DMS 273 (cell line): ENCODE measurements around the gene NRDC.

Experiments used
- DNase-seq: peaks from one replicate; lab custom pipeline; 2025; ENCODE audit not compliant: unreplicated experiment; lab: John Stamatoyannopoulos, UW

The NRDC gene, protein sequence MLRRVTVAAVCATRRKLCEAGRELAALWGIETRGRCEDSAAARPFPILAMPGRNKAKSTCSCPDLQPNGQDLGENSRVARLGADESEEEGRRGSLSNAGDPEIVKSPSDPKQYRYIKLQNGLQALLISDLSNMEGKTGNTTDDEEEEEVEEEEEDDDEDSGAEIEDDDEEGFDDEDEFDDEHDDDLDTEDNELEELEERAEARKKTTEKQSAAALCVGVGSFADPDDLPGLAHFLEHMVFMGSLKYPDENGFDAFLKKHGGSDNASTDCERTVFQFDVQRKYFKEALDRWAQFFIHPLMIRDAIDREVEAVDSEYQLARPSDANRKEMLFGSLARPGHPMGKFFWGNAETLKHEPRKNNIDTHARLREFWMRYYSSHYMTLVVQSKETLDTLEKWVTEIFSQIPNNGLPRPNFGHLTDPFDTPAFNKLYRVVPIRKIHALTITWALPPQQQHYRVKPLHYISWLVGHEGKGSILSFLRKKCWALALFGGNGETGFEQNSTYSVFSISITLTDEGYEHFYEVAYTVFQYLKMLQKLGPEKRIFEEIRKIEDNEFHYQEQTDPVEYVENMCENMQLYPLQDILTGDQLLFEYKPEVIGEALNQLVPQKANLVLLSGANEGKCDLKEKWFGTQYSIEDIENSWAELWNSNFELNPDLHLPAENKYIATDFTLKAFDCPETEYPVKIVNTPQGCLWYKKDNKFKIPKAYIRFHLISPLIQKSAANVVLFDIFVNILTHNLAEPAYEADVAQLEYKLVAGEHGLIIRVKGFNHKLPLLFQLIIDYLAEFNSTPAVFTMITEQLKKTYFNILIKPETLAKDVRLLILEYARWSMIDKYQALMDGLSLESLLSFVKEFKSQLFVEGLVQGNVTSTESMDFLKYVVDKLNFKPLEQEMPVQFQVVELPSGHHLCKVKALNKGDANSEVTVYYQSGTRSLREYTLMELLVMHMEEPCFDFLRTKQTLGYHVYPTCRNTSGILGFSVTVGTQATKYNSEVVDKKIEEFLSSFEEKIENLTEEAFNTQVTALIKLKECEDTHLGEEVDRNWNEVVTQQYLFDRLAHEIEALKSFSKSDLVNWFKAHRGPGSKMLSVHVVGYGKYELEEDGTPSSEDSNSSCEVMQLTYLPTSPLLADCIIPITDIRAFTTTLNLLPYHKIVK

DNA sequence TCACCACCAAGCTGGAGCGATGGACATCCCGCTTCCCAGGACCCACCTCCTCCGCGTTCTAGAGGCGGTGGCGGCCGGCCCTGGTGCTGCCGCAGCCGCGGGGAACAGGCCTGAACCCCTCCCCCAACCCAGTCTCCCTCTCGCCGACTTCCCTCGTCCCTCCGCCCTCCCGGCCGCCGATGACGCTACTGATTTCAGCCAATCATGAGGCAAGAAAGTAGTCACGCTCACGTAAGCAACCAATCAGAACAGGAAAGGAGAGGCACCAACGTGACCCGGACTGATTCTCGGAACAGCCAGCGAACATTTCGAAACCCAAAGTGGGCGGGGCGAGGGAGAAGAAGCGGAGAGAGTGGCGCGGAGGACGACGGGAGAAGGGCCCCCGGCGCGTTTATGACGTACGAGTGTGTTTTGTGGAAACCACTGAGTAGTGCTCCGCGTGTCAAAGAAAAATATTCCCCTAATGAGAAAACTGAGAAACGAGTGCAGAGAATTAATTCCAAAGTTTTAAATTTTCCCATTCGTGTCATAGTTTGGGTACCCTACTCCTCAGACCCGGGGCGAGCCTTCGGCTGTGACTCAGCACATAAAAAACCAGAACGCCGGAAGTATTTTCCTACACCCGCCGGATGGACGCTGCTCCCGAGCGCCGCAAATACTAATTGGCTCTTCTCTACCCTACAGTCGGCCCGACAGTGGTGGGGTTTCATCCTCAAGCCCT lies at the start of gene NRDC:
NRDC (minus strand) TSS at position 112 of the 721 bp plus-strand sequence. CDS start 112 bp downstream, outside the sequence.
- peak; percentile 100 for DNase-seq

DNA sequence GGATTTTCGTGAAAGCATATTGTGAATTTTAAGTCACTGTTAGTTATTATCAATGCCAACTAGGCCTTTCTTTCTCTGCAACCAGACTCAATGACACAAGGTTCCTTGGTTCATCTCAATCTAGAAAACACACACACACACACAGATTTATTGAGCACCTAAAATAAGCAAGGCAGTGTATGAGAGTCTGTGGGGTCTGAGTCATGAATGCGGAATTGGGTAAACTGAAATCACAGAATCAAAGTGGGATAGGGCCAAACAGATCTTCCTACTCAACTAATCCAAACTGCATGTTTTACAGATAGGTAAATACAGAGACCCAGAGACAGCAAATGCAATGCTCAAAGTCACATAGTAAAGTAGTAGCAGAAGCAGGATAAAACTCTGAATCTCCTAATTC lies 48.5 kb upstream of the NRDC start:
- DNase-seq: no peak

DNA sequence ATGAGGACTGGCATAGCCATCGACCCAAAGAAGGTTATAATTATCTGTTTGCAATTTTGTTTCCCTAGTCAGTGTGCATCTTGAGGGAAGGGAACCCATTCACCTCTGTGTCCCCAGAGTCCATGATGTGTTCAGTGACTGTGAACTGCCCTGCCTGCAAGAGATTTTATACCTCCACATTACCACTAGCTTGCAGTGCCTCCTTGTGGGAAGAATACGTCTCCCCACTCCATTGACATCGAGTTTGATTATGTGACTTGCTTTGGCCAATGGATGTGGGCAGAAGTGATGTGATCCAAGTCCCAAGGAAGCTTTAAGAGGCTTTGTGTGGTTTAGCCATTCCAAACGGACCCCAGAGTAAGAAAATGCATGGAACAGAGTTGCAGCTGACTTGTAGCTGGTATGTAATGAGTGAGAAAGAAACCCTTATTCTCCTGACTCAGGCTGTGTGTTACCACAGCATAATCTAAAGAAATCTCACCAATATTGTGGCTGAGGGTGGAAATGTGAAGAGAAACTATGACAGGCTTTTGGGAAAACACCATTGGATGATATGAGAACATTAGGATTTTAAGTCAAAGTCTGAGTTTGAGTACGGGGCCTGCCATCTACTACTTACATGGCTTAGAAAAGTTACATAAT lies 47.8 kb upstream of the NRDC start:
- peak; percentile 64 for DNase-seq

DNA sequence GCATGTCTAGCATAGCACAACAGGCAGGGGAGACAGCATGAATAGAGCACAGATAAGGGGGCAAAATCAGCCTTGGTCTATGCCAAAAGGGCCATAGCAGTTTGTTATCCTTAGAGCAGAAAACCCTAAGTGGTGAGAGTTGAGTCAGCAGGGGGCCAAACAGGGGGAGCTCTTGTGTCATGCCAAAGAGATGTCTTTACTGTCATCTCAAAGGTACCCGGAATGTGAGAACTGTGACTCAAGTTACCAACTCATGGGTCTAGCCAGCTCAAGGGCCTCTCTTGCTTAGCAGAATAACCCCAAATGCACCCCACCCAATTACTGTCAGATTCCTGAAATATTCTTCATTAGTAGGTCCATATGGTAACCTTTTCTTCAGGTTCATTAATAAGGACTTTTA lies 45.9 kb upstream of the NRDC start:
- DNase-seq: no peak

DNA sequence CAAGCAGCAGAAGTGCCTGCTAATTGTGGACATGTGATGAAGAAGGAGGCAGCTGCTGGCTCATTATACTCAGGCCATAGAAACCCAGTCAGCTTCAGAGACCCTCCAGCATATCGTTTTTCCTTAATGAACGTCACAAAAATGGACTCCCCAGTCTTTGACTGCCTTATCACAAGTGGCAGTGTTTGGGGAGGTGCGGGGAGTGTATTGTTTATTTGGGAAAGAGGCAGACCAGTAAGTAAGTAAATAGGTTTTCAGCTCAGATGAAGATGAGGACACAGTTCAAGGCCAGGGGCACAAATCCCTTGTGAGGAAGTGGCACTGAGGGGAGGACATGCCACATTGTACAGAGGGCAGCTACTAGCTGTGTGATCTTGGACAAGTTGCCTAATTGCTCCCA lies 43.5 kb upstream of the NRDC start:
- no peak for DNase-seq

DNA sequence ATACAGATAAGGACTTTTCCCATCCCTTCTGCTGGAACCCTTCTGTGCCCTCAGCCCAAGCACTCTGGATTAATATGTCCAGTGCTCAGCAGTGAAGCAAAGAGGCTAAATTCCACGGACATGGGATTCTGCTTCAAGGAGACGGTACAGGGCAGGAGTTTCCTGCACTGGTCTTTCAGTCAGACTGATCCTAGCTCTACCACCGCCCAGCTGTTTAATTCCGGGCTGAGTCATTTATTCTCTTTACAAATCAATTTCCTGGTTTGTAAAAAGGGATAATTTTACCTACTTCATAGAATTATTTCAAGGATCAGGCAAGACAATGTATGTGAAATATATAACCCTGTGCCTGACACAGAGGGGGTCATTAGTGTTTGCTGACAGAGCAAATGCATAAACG lies 41.6 kb upstream of the NRDC start:
- DNase-seq: no peak

DNA sequence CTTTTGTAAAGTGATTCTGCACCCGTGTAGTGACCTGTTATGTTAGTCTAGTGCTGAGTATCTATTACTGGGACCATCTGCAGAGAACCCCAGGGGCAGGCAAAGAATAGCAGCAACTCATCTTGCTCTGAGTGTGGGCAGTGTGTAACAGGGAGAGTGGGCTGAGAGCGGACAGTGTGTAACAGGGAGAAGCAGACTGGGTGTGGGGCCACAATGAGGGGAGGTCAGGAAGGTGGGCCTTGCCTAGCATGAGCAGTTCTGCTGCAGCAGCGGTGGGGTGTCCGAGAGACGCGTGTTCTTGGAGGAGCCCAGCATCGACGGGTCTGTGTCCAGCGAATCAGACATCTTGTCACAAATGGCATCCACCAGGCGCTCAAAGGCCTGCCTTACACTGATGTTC lies 41.2 kb upstream of the NRDC start:
- no peak for DNase-seq

DNA sequence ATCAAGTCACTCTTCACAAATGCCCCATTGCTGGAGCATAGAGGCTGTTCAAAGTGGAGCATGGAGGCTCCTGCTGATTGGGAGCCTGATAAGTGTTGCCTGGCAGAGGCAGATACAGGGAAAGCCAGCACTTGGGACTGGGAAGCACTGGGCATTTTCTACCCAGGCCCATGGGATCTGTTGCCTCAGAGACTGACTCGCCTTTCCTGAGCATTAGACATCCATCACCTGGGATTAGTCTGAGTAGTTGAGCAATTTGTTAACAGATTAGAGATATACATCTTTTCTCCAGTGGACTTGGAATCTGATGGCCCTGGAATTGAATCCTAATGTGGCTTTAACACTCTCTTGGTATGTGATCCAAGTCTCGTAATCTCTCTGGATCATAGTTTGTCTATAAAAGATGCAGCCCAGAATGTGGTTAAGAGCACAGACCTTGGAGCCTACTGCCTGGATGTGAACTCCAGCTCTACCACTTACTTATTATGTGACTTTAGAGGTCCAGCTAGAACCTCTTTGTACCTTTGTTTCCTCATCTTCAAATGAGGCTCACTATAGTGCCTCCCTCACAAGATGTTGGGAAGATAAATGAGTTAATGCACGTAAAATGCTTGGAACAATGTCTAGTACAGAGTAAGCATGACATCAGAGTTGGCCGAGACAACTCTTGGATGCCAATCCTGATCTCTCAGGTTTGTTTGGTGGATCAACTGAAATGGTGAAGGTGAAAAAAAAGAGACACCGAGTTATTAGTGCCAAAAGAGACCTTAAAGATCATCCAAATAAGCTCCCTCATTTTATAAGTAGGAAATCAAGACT lies 38.3 kb upstream of the NRDC start:
- no peak for DNase-seq

DNA sequence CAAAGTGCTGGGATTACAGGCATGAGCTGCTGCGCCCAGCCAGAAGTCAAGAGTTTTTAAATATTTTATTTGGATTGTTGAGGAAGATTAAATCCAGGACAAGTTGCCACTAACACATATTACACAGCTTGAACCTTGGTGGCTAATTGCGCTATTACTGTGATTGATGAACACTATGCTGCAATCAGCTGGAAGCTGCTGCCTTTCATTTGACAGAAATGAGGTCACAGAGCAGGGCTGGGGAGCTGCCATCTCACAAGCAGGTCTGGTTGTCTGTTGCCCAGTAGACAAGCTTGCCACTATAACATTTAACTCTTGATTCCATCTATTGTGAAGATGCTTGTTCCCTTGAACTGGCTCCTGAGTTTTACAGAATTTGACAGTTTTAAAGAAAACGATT lies 37.4 kb upstream of the NRDC start:
- no peak for DNase-seq

DNA sequence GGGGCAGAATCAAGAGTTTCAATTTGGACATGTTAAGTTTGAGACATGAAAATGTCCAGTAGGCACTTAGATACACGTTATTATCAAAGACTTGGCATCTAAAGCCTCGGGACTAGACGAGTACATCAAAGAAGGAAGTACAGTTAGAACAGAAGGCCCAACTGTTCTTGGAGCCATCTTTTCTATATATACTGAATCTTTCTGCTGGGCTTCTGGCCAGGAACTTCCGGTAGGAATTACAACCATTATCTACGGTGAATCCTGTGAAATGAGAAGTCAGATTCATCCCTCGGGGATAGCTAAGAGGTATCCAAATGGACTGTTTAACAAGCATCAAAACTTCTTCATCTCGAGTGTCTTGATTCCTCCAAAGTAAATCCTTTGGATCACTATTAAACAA lies 34.4 kb upstream of the NRDC start:
- DNase-seq: no peak

DNA sequence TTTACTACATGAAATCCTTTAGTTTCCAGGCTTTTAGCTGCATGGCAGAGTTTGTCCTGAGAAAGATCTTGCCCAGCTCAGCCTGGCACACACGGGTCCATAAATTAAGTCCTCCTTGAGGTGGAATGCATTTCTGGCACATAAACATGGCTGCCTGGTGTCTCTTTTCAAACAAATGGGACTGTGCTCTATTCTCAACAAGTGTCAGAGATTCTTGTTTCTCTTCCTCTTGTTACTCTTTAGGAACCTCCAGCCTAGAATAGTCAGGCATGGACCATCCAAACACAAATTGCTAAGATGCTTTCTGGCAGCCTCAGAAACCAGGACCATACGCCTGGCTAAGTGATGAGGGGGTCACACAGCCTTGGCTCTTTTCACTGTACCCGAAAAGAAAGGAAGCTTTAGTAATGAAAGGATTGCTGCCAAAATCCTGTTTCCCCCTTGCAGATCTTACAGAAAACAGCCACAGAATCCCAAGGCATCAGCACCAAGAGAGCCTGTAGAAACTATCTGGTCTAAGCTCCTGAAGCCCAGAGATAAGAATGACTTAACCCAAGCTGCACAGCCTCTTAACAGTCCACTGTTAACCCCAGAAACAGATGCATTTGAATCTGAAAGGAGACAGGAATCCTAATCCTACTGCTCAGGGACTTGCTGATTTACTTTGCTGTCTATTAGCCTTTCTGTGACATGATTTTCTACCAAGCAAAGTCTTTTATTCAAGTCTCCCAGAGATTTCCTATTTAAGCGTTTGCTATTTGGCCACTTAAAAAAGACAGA lies 31.9 kb upstream of the NRDC start:
- DNase-seq: no peak

DNA sequence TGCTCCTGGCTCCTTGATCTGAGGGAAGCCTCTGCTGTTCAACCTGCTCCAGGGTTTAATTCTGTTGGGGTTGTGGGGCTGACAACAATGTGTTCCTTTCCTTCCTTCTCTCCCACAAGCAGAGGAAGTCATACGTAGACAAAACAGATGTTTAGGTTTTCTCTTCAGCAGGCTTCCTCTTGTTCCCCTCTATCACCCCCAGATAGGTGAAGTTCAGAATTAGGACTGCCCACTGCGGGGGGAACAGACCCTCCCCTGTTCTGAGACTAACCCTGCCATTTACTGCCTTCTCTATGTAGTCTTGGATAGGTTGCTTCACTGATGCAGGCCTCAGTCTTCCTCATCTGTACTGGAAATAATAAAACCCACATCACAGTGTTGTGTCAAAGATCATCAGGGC lies 30.0 kb upstream of the NRDC start:
- DNase-seq: no peak

DNA sequence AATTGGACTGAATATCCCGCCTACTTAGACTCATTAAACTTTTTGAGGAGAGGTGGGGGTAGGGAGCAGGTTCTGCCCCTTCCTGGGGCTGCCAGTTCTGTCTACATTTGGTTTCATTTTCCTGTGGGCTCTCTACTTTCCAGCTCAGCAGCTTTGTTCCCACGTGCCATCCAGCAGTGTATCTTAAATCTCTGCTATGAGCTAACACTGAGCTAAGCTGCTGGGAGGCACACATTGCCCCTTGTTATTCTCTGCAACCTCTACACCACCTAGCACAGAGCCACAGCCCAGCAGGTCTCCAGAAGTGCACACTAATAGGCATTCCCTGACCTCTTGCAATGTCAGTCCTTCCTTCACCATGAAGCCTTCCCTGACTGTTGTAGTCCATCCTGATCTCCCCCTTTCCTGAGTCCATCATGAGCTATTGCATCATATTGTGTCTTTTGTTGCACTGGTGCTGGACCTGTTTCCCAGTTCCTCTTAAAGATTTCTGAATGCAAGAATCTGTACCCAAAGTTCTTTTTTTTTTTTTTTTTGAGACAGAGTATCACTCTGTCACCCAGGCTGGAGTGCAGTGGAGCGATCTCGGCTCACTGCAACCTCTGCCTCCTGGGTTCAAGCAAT lies 28.7 kb upstream of the NRDC start:
- peak; percentile 6 for DNase-seq

DNA sequence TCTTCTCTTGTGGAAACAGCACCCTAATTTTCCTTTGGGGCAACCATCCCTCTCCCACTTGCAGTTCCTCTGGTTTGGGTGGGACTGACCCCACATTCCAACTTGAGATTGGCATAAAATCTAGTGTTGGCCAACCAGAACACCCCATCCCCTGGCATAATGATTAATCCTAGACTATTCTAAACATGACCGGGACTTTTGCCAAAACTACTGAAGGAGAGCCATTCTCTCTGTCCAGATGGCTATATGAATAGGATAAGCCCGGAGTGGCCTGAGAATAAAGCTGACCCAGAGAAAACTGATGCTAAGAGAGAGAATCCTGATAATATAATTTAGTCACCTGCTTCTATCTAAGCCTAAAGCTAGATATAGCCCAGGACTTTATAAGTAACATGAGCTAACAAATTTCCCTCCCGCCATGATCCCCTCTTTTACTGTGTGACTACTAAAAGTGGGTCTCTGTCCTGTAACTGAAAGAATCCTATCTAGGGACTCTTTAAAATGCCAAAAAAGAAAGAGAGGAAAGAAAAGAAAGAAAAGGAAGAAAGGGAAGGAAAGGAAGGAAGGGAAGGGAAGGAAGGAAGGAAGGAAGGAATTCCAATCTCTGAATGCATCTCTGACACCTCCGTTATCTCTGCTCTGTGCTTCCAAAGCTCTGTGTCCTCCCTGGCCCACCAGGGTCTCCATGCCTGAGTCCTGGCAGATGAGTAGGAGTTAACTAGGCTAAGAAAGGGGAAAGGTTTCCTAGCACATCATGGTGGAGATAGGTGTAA lies 28.0 kb upstream of the NRDC start:
- peak; percentile 46 for DNase-seq

DNA sequence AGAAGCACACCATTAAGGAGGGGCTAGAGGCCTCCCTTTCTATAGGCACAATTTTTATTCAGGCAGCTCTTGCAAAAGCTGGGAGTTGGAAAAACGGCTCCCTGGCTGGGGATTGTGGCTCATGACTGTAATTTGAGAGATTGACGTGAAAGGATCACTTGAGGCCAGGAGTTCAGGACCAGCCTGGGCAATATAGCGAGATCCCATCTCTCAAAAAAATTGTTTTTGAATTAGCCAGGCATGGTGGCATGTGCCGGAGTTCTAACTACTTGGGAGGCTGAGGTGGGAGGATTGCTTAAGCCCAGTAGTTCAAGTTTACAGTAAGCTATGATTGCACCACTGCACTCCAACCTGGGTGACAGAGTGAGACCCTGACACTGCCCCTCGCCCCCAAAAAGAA lies 23.9 kb upstream of the NRDC start:
- no peak for DNase-seq

DNA sequence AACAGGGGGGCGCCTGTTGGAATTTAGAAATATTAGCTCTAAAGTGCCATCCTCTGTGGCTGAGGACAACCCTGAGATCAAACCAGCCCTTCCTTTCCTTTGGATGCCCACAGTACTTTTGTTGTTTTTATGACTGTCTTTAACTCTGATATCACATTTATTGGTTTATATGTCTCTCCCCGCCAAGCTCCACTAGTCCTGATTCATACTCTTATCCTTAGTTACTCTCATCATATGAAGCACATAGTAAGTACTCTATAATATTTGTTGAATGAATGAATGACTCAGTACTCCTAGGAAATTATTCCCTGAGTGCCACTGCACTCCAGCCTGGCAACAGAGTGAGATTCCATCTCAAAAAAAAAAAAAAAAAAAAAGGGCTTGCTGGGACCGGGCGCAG lies 22.6 kb upstream of the NRDC start:
- no peak for DNase-seq

DNA sequence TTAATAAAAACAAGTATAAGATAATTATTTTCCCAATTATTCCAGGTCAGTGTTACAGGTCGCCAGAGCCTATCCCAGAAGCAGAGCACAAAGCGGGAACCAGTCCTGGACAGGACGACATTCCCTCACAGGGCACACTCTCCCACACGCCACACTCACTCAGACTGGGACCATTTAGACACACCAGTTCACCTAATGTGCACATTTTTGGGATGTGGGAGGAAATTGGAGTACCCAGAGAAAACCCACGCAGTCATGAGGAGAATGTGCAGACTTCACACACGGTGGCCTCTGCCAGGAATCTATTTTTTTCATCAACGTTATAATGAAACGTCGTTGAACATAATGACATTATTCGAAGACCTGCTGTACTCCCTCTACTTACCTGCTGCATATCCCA lies 20.5 kb upstream of the NRDC start:
- no peak for DNase-seq
